ENCODE measurements around the gene SMG6. TPM values are rescaled to one million over a fixed set of nuclear protein-coding genes. Genes with fewer than 3 reads are reported as not detected.

The SMG6 gene
- total RNA-seq, 1 donor from 2014 or later: 43.0 TPM

- peaks cover 6% of the 10 kb centered on the region for H3K27me3 Mint-ChIP-seq (ENCODE audit: low read depth)
- peaks cover 28% of the 10 kb centered on the region for H3K4me1 Mint-ChIP-seq (ENCODE audit: low read depth)
- peak overlapping the region; percentile 76 for H3K4me3 Mint-ChIP-seq (ENCODE audit: low read depth)
- DNase-seq (ENCODE audit: low spot score): peak; percentile 62
- H3K27ac Mint-ChIP-seq: peak overlapping the region; percentile 74
- peaks cover 23% of the 10 kb centered on the region for H3K36me3 Mint-ChIP-seq (ENCODE audit: low read depth)
- intact Hi-C loops (cut with micrococcal nuclease): loop anchor here (5.0 kb wide), 1 partner anchor 211 kb away; no protein-coding TSS in a partner anchor
- no peaks in the 10 kb centered on the region for H3K9me3 Mint-ChIP-seq
Observed at GRCh38 chr17:2056206-2057174, 247.1 kb downstream of the SMG6 start.

DNA sequence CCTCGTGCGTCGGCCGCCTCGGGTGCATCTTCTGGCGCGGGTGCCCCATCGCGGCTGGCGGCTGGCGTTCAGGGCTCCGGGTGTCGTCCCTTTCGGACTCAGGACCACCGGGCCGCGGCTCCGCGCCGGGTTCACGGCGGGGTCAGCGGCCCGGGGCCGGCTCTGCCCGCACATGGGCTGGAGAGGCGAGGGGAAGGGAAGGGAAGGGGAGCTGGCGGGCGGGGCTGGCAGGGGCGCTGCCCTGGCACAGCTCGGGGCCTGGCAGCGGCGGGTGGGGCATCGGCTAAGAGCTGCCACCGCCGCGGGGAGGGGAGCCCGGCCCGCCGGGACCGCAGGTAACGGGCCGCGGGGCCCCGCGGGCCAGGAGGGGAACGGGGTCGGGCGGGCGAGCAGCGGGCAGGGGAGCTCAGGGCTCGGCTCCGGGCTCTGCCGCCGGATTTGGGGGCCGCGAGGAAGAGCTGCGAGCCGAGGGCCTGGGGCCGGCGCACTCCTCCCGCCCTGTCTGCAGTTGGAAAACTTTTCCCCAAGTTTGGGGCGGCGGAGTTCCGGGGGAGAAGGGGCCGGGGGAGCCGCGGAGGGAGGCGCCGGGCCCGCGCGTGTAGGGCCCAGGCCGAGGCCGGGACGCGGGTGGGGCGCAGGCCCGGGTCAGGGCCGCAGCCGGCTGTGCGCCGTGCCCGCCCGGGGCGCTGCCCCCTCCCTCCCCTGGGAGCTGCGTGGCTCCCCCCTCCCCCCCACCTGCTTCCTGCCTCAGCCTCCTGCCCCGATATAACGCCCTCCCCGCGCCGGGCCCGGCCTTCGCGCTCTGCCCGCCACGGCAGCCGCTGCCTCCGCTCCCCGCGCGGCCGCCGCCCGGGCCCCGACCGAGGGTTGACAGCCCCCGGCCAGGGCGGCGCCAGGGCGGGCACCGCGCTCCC lies 248.0 kb downstream of the SMG6 start:
- H3K36me3 Mint-ChIP-seq (ENCODE audit: low read depth): peaks cover 18% of the 10 kb centered on the region
- H3K27ac Mint-ChIP-seq: no peak overlapping the region
- peaks cover 25% of the 10 kb centered on the region for H3K4me1 Mint-ChIP-seq (ENCODE audit: low read depth)
- intact Hi-C loops (cut with micrococcal nuclease): loop anchor here (1.0 to 5.0 kb wide), 4 partner anchors 189 to 281 kb away; partner anchors contain the start of genes SGSM2 and TSR1
- peak overlapping the region; percentile 76 for H3K4me3 Mint-ChIP-seq (ENCODE audit: low read depth)
- H3K27me3 Mint-ChIP-seq (ENCODE audit: low read depth): peaks cover 7% of the 10 kb centered on the region
- peak; percentile 57 for DNase-seq (ENCODE audit: low spot score)
- H3K9me3 Mint-ChIP-seq: no peaks in the 10 kb centered on the region

DNA sequence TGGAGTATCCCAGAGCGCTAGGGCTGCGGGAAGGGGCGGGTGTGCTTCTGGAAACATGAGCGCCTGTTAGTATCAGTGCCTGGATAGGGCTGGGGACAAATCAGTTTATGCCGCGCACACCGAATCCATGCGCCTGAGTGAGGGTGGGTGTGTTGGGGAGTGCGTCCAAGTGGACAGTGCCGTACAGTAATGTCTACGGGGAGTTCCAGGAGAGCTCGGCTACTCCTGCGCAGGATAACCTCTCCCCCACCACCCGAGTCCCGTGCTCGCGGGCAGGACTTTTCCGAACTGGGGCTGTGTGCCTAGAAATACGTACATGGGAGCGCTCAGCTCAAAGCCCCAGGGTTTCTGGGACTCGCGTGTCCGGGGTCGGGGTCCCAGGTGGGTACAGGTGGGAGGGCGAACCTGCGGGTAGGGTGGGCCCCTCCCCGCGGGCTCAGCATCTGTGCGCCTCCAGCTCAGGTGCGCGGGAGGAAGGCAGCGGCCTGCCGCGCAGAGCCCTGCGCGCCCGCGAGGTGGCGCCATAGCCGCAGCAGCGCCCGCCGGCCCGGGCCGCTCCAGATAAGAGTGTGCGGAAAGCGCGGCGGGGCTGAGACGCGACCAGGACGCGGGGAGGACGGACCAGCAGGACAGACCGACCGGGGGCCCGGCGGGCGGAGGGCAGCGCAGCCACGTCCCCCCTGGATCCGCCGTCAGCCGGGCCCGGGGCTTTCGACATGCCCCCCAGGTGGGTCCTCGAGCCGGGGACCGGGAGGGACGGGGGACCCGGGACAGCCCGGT lies 248.9 kb downstream of the SMG6 start, which contains the start of gene HIC1:
TSS of gene HIC1 (plus strand) at position 592 of the 780 bp plus-strand sequence. CDS start 1,588 bp downstream, outside the sequence.
- Mint-ChIP-seq H3K27ac (peak within 1 kb of the TSS; percentile 81), H3K4me3 (ENCODE audit: low read depth) (peak within 1 kb of the TSS; percentile 78), H3K4me1 (ENCODE audit: low read depth) (peaks cover 19% of the 10 kb centered on the region), H3K27me3 (ENCODE audit: low read depth) (peaks cover 7% of the 10 kb centered on the region), H3K36me3 (ENCODE audit: low read depth) (peaks cover 10% of the 10 kb centered on the region), H3K9me3 (no peaks in the 10 kb centered on the region)
- peak; percentile 81 for DNase-seq (ENCODE audit: low spot score)
- intact Hi-C loops (cut with micrococcal nuclease): loop anchor here (1.0 to 5.0 kb wide), 7 partner anchors 16 to 348 kb away; partner anchors contain the start of genes MNT, SGSM2 and TSR1

DNA sequence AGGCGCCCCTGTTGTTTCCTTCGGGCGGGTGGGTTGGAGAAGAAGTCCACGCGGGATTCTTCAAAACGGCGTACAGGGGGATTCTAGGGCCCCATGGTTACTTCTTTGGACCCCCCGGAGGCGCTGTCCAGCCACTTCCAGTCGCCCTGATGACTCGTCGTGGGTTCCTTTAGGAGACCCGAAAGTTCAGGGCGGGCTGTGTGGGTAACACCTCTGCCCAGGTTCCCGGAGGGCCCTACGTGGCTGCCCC lies 249.4 kb downstream of the SMG6 start:
- Mint-ChIP-seq H3K4me1 (ENCODE audit: low read depth) (peaks cover 18% of the 10 kb centered on the region), H3K9me3 (no peaks in the 10 kb centered on the region), H3K36me3 (ENCODE audit: low read depth) (peaks cover 7% of the 10 kb centered on the region), H3K4me3 (ENCODE audit: low read depth) (peak overlapping the region; percentile 78), H3K27me3 (ENCODE audit: low read depth) (peaks cover 7% of the 10 kb centered on the region), H3K27ac (peak overlapping the region; percentile 81)
- no peak for DNase-seq (ENCODE audit: low spot score)
- intact Hi-C loops (cut with micrococcal nuclease): loop anchor here (1.0 to 5.0 kb wide), 5 partner anchors 16 to 348 kb away; partner anchors contain the start of genes MNT, SGSM2 and TSR1

- peak overlapping the region; percentile 81 for H3K27ac Mint-ChIP-seq
- peak overlapping the region; percentile 78 for H3K4me3 Mint-ChIP-seq (ENCODE audit: low read depth)
- peaks cover 24% of the 10 kb centered on the region for H3K4me1 Mint-ChIP-seq (ENCODE audit: low read depth)
Observed at GRCh38 chr17:2053380-2054261, 250.0 kb downstream of the SMG6 start.

DNA sequence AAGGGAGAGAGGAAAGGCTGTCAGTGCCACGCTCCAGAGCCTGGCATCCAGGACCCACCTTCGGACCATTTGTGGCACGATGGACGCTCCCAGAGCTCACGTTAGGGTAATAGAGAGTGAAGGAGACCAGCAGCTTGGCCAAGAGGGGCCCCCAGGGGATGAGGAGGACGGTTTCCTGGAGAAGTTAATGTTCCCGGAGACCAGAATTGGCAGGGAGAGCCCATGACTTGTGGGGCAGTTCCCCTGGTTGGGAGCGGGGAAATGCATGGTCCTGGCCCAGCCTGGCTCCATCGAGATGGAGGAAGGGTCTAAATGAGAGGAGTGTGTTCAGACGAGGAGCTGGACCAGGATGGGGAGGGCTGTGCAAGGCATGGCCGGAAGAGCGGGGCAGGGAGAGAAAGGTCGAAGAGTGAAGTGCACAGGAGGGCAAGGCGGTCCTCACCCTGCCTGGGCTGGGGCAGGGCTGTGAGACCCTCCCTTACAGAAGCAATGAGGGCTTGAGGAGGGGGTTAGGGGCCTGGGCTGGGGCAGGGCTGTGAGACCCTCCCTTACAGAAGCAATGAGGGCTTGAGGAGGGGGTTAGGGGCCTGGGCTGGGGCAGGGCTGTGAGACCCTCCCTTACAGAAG lies 251.5 kb downstream of the SMG6 start:
- H3K27me3 Mint-ChIP-seq (ENCODE audit: low read depth): peaks cover 7% of the 10 kb centered on the region
- peaks cover 11% of the 10 kb centered on the region for H3K36me3 Mint-ChIP-seq (ENCODE audit: low read depth)
- H3K9me3 Mint-ChIP-seq: no peaks in the 10 kb centered on the region
- intact Hi-C loops (cut with micrococcal nuclease): loop anchor here (5.0 kb wide), 1 partner anchor 350 kb away; the partner anchor contains the start of gene MNT
- H3K4me3 Mint-ChIP-seq (ENCODE audit: low read depth): peak overlapping the region; percentile 35
- no peak for DNase-seq (ENCODE audit: low spot score)
- H3K27ac Mint-ChIP-seq: peak overlapping the region; percentile 39
- H3K4me1 Mint-ChIP-seq (ENCODE audit: low read depth): peaks cover 29% of the 10 kb centered on the region

More at GRCh38 chr17:2053380-2054261, 250.0 kb downstream of the SMG6 start:
- DNase-seq (ENCODE audit: low spot score): peak; percentile 71
- intact Hi-C loops (cut with micrococcal nuclease): loop anchor here (1.0 to 5.0 kb wide), 5 partner anchors 17 to 349 kb away; partner anchors contain the start of genes MNT, SGSM2 and TSR1
- H3K9me3 Mint-ChIP-seq: no peaks in the 10 kb centered on the region
- H3K36me3 Mint-ChIP-seq (ENCODE audit: low read depth): peaks cover 10% of the 10 kb centered on the region
- peaks cover 7% of the 10 kb centered on the region for H3K27me3 Mint-ChIP-seq (ENCODE audit: low read depth)

GRCh38 chr17:2051061-2051932 lies 252.3 kb downstream of the SMG6 start:
- intact Hi-C loops (cut with micrococcal nuclease): loop anchor here (5.0 kb wide), 1 partner anchor 351 kb away; the partner anchor contains the start of gene MNT
- Mint-ChIP-seq H3K4me1 (ENCODE audit: low read depth) (peaks cover 29% of the 10 kb centered on the region), H3K27ac (no peak overlapping the region), H3K27me3 (ENCODE audit: low read depth) (peaks cover 7% of the 10 kb centered on the region), H3K36me3 (ENCODE audit: low read depth) (peaks cover 14% of the 10 kb centered on the region), H3K9me3 (no peaks in the 10 kb centered on the region), H3K4me3 (ENCODE audit: low read depth) (peak overlapping the region; percentile 60)
- no peak for DNase-seq (ENCODE audit: low spot score)

DNA sequence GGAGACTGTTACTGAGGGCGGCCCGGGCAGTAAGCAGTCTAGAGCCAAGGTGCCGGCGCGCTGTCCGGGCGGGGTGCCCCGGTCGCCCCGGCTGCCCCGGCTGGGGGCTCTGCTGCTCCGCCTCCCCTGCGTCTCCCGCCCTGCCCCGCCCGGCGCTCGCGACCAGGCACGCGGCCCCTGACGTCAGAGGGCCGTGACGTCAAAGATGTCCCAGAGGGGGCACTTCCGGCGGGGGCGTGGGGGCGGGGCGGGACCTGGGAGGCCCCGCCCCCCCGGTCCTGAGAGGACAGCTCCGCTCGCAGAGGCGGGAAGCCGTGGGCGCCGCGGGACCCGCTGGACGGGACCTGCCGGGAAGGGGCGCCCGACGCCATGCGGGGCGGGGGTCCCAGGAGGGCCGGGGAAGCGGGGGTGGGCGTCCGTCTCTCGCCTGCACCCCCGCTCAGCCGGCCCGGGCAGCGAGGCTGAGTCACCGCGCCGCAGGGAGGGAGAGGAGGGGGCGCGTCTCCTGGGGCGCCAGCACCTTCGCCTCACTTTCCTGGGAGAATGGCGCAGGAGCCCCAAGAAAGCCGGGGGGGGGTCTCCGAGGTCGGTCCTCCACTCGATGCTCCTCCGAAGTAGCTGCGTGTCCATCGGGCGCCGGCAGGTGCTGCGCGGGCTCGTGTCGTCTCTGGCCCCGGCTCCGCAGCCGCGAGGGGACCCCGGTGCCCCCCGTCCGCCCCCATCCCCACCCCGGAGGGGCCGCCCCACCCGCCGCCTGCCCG lies 253.1 kb downstream of the SMG6 start:
- peaks cover 7% of the 10 kb centered on the region for H3K27me3 Mint-ChIP-seq (ENCODE audit: low read depth)
- peaks cover 29% of the 10 kb centered on the region for H3K4me1 Mint-ChIP-seq (ENCODE audit: low read depth)
- no peak overlapping the region for H3K27ac Mint-ChIP-seq
- H3K4me3 Mint-ChIP-seq (ENCODE audit: low read depth): no peak overlapping the region
- peak; percentile 64 for DNase-seq (ENCODE audit: low spot score)
- intact Hi-C loops (cut with micrococcal nuclease): loop anchor here (5.0 kb wide), 1 partner anchor 352 kb away; the partner anchor contains the start of gene MNT
- H3K9me3 Mint-ChIP-seq: no peaks in the 10 kb centered on the region
- H3K36me3 Mint-ChIP-seq (ENCODE audit: low read depth): peaks cover 17% of the 10 kb centered on the region

DNA sequence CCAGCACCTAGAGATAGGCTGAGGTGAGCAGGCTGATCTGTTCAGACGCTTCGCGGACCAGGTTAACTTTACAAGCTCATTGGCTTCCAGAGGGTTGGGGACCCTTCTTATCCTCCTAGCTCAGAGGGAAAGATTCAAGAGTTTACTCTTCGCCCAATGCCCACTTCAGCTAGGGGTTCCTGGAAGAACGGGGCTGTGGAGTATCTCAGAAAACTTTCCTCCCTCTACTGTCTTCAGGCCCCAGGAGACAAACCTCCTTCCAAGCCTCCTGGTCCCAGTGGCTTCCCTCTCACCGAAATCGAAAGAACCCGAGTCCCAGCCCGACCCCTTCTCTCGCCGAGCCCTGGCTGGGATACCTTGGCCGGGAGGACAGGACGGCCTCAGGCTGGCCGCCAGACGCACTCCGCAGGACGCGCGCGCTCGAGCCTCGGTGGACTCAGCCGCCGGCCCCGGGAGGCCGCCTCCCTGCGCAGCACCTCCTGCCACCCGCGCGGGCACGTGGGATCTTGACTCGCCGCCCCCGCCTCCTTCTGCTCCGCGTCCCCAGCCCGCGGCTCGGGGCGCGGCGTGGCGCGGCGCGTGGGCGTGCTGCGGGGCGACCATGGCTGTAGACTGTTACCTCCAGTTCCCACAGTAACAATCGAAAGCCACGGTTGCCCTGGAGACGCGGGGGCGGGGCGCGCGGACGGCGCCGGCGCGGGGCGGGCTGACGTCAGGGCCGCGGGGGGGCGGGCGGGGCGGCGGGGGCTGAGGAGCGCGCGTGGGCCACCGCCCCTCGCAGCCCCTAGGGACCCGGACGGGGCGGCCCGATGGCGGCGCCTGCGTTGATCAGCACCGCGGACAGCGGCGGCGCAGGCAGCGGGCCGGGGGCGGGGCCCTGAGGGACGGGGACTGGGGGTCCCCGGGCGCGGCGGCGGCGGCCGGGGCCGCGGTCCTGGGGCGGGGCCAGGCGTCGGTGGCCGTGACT lies 254.0 kb downstream of the SMG6 start:
- DNase-seq (ENCODE audit: low spot score): peak; percentile 88
- H3K27me3 Mint-ChIP-seq (ENCODE audit: low read depth): peaks cover 7% of the 10 kb centered on the region
- H3K4me1 Mint-ChIP-seq (ENCODE audit: low read depth): peaks cover 30% of the 10 kb centered on the region
- H3K36me3 Mint-ChIP-seq (ENCODE audit: low read depth): peaks cover 25% of the 10 kb centered on the region
- peak overlapping the region; percentile 26 for H3K27ac Mint-ChIP-seq
- peak overlapping the region; percentile 74 for H3K4me3 Mint-ChIP-seq (ENCODE audit: low read depth)
- intact Hi-C loops (cut with micrococcal nuclease): loop anchor here (5.0 to 10.0 kb wide), 2 partner anchors 353 to 405 kb away; partner anchors contain the start of genes MNT, RILP and SCARF1
- no peaks in the 10 kb centered on the region for H3K9me3 Mint-ChIP-seq

Data from activated T-helper 2 cell treated with anti-CD3 and anti-CD28 coated beads, Interferon-gamma antibody, Interleukin-2, Interleukin-4, amounts not matched to agents 10 μg/mL and 5 μg/mL and 100 μg/mL, durations not matched to agents 14 hours and 24 hours and 36 hours (primary cell).